UCSD-AML1 (cell line): Measurements from ENCODE around the gene OPHN1.
"Not testable (repeated sequence)": the region's sequence is repeated elsewhere in the genome, so short reads cannot be mapped to it uniquely, and the experiment has no call there.

Source experiments
- DNase-seq: peaks from one replicate; lab custom pipeline; 2025; ENCODE audit not compliant: unreplicated experiment; lab: John Stamatoyannopoulos, UW

The OPHN1 gene

DNA sequence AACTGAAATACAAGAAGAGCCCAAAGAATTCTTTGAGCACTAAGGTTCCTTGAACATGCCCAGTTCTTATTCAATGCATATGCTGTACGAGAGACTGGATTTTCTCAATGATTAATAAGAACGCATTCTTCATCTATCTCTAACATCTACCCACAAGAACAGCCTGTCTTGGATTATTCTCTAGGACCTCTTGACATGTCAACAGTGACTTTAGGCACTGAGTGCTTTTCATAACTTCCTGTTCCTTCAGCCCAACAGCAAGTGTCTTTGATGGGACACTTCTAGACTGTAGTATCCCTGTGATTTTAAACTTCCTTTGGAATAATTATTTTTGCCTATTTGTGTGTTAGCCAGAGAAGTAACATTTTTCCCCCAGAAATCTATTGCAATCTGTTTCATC lies 69.3 kb downstream of the OPHN1 start:
- DNase-seq, result no peak

DNA sequence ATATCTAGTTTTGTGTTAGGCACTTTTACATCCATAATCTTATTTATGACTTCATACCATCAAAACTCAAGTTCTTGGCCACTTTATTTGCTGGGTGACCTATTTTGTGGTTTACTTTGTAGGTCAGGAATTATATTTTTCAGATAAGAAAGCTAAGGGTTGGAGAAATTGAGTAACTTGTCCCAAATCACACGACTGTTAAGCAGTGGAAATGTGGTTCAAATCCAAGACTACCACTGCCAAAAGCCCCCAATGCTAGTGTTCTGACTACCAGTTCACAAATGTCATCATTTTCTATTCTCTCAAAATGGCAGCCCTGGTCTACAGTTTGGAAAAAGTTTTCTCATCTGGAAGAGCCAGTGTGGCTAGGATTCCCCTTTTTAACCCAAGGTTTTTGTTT lies 74.6 kb downstream of the OPHN1 start:
- DNase-seq, result no peak

- DNase-seq, result no peak
Measured at GRCh38 chrX:68355629-68355920, 77.7 kb downstream of the OPHN1 start.

- DNase-seq, result no peak
Measured at GRCh38 chrX:68354879-68355628, 78.2 kb downstream of the OPHN1 start.

GRCh38 chrX:68345025-68345424 lies 88.3 kb downstream of the OPHN1 start:
- DNase-seq, result no peak

DNA sequence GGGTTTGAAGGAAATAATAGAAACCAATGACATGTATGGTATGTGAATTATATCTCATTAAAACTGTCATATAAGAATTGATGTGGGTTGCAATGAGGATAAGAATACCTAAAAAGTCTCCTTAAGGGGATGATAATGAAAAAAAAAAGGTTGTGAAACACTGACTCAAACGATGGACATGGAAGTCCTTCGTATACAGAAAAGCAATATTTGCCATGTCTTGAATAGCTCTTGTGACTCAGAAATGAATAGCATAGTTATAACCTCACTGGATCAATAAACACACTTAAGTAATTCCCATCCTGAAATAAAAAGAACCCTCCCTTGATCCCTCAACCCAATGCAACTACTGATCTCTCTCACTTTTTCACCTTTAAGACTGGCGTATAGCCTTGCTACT lies 89.7 kb downstream of the OPHN1 start:
- no peak for DNase-seq

DNA sequence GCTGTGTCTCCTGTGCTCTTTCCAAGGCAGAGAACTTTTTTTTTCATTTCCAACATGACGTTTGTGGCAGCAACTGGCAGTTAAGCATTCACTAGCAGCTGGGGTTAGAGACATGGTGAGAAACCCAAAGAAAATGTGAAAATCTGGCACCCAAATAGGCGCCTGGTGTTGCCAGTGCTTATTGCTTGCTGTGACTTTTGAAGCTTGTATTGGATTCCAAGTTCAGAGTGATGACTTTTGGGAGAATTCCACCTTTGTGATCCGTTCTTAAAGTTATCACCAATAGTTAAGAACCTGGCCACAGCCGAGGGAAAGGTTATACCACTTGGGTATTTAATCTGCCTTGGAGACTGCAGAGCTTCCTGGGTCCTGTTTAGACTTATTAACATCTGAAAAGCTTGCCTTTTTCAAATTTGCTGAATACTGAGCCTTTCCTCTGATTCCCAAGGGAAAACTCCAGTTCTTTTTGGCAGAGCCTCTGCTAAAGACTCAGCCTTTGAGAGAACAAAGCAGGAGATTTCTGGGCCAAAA lies 101.0 kb downstream of the OPHN1 start:
- no peak for DNase-seq

DNA sequence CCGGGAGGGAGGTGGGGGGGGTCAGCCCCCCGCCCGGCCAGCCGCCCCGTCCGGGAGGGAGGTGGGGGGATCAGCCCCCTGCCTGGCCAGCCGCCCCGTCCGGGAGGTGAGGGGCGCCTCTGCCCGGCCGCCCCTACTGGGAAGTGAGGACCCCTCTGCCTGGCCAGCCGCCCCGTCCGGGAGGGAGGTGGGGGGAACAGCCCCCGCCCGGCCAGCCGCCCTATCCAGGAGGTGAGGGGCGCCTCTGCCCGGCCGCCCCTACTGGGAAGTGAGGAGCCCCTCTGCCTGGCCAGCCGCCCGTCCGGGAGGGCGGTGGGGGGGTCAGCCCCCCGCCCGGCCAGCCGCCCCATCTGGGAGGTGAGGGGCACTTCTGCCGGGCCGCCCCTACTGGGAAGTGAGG lies 106.5 kb downstream of the OPHN1 start:
- not testable (repeated sequence) for DNase-seq

- no peak for DNase-seq
Measured at GRCh38 chrX:68307769-68308168, 125.5 kb downstream of the OPHN1 start.

GRCh38 chrX:68304602-68305001 lies 128.7 kb downstream of the OPHN1 start:
- no peak for DNase-seq

DNA sequence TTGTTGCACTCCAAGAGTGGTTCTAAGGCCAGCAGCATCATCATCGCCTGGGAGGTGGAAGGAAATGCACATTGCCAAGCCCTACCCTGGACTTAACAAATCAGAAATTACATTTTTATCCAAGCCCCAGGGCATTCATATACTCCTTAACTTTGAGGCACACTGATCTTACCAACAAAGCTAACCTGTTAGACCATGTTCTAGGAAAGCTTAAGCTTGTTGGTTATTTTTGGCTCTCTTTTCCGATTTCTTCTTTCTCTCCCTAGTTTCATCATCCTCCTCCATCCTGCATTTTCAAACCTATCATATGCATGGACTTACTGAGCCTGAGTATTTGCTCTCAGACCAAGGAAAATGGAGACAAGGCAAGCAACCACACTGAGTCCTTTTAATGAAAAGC lies 133.4 kb downstream of the OPHN1 start:
- DNase-seq, result no peak

- DNase-seq, result no peak
Measured at GRCh38 chrX:68292471-68292870, 140.8 kb downstream of the OPHN1 start.

GRCh38 chrX:68288127-68288526 lies 145.2 kb downstream of the OPHN1 start:
- DNase-seq, result no peak

DNA sequence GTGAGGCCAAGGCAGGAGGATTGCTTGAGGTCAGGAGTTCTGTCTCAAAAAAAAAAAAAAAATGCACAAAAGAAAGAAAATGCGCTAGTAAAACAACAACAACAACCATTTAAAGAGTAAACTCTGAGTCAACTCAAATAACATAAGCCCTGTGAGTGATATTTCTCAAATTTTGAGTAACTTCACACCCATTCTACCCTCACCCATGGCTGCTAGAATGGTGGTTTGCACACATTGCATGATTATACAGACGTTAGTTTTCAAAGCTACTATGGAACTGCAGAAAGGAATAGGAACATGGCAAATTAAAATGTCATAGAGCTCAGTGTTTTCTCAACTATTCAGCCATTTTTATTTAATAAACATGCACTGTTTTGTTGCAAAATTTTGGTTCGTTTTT lies 145.9 kb downstream of the OPHN1 start:
- no peak for DNase-seq

GRCh38 chrX:68286980-68287379 lies 146.3 kb downstream of the OPHN1 start:
- DNase-seq, result no peak

- no peak for DNase-seq
Measured at GRCh38 chrX:68286076-68286475, 147.2 kb downstream of the OPHN1 start.

- no peak for DNase-seq
Measured at GRCh38 chrX:68284281-68284904, 148.9 kb downstream of the OPHN1 start.

DNA sequence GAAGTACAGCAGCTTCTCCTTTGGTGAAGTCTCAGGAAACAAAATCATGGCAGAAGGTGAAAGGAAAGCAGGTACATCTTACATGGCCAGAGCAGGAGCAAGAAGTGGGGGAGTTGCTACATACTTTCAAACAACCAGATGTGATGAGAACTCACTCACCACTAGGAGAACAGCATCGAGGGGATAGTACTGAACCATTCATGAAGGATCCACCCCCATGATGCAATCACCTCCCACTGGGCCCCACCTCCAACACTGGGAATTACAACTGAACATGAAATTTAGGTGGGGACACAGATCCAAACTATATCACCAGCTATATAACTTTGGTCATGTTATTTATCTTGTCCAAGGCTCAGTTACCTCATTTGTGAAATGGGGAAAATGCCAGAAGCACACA lies 159.4 kb downstream of the OPHN1 start:
- DNase-seq, result no peak

DNA sequence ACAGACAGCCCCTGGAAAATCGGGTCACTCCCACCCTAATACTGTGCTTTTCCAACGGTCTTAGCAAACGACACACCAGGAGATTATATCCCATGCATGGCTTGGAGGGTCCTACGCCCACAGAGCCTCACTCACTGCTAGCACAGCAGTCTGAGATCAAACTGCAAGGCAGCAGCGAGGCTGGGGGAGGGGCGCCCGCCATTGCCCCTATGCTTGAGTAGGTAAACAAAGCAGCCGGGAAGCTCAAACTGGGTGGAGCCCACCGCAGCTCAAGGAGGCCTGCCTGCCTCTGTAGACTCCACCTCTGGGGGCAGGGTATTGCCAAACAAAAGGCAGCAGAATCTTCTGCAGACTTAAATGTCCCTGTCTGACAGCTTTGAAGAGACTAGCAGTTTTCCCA lies 168.5 kb downstream of the OPHN1 start:
- DNase-seq, result not testable (repeated sequence)

GRCh38 chrX:68261060-68261672 lies 172.1 kb downstream of the OPHN1 start:
- peak; percentile 27 for DNase-seq

- DNase-seq, result no peak
Measured at GRCh38 chrX:68256990-68257389, 176.3 kb downstream of the OPHN1 start.
